Measurements from ENCODE around the gene CYP4A22. TPM values are rescaled to one million over a fixed set of nuclear protein-coding genes. Genes with fewer than 3 reads are reported as not detected.
A peak's percentile ranks its signal among the peaks of the same experiment; 100 is the strongest.

The CYP4A22 gene
- total and polyA plus RNA-seq, 8 donors = not detected

DNA sequence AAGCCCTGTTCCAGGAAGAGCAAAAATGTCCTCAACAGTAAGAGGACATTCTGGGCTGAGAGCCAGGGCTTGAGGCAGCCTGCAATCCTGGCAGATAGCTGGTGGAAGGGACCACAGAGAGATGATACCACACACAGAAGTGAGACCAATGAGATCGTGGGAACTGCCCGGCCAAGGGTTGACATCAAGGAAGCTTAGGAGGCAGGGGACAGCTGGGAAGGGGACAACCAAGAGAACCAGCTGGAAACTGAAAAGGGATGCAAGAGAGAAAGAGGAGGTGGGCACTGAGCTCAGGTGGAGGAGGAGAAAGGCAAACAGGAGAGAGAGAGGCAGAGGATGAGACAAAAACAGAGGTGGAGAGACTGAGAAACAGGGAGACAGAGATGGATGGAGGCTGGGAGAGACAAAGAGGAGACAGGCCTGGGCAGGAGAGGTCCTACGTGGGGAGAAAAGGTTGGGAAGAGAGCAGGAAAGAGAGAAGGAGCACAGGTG, 43.4 kb downstream of the CYP4A22 start:
- peaks cover 16 to 47% (median 30%) of the 10 kb centered on the region in 4 donors for H3K4me1 ChIP-seq
- WGBS, 5 donors = 57 to 67% (median 60%) methylated on average over 3 of the region's 3 CpGs
- peak overlapping the region in 3 of 5 donors; percentile 56 to 83 (median 61) for H3K27ac ChIP-seq
- H3K9me3 ChIP-seq = no peaks in the 10 kb centered on the region
- peaks cover 0 to 17% (median 9%) of the 10 kb centered on the region in 3 donors for H3K27me3 ChIP-seq
- intact Hi-C loops (cut with DNase I; ENCODE audit: low total_unique reads) = loop anchor here (10.0 kb wide), 2 partner anchors 84 to 524 kb away; no protein-coding TSS in a partner anchor
- no peaks in the 10 kb centered on the region for H3K36me3 ChIP-seq
- TF ChIP-seq POLR2AphosphoS5 (IDR thresholded peaks at IDR 0.05) = no peak
- TF ChIP-seq, protein P1, sequence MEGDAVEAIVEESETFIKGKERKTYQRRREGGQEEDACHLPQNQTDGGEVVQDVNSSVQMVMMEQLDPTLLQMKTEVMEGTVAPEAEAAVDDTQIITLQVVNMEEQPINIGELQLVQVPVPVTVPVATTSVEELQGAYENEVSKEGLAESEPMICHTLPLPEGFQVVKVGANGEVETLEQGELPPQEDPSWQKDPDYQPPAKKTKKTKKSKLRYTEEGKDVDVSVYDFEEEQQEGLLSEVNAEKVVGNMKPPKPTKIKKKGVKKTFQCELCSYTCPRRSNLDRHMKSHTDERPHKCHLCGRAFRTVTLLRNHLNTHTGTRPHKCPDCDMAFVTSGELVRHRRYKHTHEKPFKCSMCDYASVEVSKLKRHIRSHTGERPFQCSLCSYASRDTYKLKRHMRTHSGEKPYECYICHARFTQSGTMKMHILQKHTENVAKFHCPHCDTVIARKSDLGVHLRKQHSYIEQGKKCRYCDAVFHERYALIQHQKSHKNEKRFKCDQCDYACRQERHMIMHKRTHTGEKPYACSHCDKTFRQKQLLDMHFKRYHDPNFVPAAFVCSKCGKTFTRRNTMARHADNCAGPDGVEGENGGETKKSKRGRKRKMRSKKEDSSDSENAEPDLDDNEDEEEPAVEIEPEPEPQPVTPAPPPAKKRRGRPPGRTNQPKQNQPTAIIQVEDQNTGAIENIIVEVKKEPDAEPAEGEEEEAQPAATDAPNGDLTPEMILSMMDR (IDR thresholded peaks at IDR 0.05) = no peak
- no peak for TF ChIP-seq POLR2A (IDR thresholded peaks at IDR 0.05)
- TF ChIP-seq EP300 (IDR thresholded peaks at IDR 0.05) = no peak
- no peak overlapping the region for H3K4me3 ChIP-seq
- peak in 1 of 2 donors; percentile 38 for DNase-seq

DNA sequence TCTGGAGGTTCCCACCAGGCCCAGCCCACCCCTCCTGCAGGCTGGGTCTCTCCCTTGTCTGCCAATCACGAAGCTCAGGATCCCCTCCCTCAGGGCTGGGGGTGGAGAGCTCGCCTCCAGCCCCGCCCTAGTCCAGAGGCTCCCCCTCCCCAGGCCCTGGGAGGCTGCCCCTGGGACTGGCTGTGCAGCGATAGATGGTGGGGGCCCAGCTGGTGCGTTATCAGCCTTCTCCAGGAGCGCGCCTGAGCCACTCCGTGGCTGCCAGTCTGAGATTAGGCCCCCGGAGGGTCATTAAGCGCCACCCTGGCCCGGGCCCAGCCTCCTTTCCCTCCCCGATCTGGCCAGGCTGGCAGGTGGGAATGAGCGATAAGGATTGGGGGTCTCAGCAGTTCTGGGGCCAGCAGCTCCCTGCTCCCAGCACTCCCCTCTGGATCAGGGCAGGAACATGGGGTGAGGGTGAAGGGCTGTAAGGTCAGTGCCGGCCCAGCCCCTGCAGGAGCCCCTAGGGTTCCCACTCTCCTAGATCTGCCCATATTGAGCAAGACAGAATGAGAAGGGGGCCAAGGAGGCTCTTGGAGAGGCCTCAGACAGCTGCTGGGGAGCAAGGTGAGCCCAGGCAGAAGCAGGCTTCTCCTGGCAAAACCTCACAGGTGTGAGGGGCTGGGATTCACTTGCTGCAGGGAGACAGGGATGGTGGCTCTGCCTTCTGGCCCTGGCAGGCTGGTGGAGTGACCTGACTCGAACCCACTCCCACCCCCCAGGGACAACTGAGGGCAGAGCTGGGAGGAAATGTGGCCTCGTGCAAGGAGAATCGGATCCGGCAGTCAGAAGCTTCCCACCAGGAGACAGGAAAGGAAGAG, 44.1 kb downstream of the CYP4A22 start:
- intact Hi-C loops (cut with DNase I; ENCODE audit: low total_unique reads) = loop anchor here (10.0 kb wide), 2 partner anchors 83 to 523 kb away; no protein-coding TSS in a partner anchor
- no peak overlapping the region for H3K4me3 ChIP-seq
- H3K27me3 ChIP-seq = peaks cover 0 to 17% (median 9%) of the 10 kb centered on the region in 3 donors
- TF ChIP-seq POLR2AphosphoS5 (IDR thresholded peaks at IDR 0.05) (no peak), POLR2A (IDR thresholded peaks at IDR 0.05) (no peak), EP300 (IDR thresholded peaks at IDR 0.05) (no peak)
- no peaks in the 10 kb centered on the region for H3K36me3 ChIP-seq
- peak; percentile 25 to 52 for DNase-seq
- peaks cover 16 to 47% (median 30%) of the 10 kb centered on the region in 4 donors for H3K4me1 ChIP-seq
- peak overlapping the region in 3 of 5 donors; percentile 56 to 83 (median 74) for H3K27ac ChIP-seq
- 30 to 49% (median 35%) methylated on average over 15 to 18 of the region's 18 CpGs for WGBS, 5 donors
- no peaks in the 10 kb centered on the region for H3K9me3 ChIP-seq

DNA sequence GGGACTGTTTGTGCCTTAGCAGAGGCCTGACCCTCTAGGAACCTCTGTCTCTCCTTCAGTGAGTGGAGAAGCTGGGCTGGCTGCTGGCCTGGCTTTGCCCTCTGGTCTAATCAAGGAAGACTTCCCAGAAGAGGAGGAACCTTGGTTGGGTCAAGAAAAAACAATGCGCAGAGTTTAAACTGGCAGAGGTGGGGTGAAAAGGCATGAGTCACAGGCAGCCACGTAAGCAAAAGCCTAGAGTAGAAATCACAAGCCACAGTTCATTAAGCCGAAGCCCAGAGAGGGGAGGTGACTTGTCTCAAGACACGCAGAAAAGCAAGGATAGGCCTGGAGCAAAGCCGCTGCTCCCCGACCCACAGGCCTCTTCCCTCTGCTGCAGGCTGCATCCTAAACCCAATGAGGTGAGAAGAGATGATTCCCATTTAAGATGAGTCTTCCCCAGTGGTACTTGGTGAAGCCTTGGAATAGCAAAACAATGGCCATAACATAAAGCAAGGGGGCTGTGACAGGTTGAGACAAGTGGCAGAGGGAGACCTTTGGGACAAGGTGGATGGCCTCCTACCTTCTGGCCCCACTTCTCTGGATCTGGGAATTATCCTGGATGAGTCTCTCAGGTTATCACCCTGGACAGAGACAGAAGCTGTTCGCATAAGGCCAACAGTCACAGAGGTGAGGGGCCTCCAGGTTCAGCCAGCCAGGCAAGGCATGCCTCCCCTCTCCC, 44.9 kb downstream of the CYP4A22 start:
- intact Hi-C loops (cut with DNase I; ENCODE audit: low total_unique reads) = loop anchor here (10.0 kb wide), 2 partner anchors 83 to 523 kb away; no protein-coding TSS in a partner anchor

DNA sequence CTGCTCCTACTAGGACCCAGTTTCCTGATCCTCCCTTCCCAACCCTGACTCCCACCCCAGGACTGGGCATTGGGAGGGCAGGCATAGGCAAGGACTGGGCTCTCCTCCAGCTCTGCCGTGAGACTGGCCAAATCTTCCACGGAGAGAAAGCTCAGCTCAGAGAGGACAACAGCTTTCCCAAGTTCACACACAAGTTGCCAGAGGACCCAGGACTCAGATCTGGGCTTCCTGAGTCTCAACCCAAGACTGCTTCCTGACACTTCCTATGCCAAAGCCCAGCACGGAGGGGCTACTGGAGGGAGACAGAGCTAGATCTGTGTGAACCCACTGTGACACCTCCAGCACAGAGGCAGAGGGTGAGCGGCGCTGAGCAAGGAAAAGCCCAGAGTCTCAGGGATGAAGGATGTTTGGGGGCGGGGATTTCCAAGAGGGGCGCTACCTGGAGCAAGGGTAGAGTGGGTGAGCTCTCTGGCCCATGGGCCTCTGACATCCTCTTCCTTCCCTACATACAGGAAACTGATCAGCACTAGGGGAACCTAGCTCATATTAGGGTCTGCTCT, 45.5 kb downstream of the CYP4A22 start:
- H3K27me3 ChIP-seq = peaks cover 0 to 17% (median 9%) of the 10 kb centered on the region in 3 donors
- intact Hi-C loops (cut with DNase I; ENCODE audit: low total_unique reads) = loop anchor here (10.0 kb wide), 2 partner anchors 82 to 522 kb away; no protein-coding TSS in a partner anchor
- H3K36me3 ChIP-seq = no peaks in the 10 kb centered on the region
- DNase-seq = no peak
- TF ChIP-seq POLR2A (IDR thresholded peaks at IDR 0.05) (no peak), POLR2AphosphoS5 (IDR thresholded peaks at IDR 0.05) (no peak), EP300 (IDR thresholded peaks at IDR 0.05) (no peak)
- TF ChIP-seq, protein P1 (IDR thresholded peaks at IDR 0.05) = no peak
- 52 to 63% (median 56%) methylated on average over 7 of the region's 7 CpGs for WGBS, 5 donors
- H3K27ac ChIP-seq = peak overlapping the region in 3 of 5 donors; percentile 56 to 83 (median 74)
- H3K4me1 ChIP-seq = peaks cover 16 to 61% (median 30%) of the 10 kb centered on the region in 4 donors
- no peaks in the 10 kb centered on the region for H3K9me3 ChIP-seq
- H3K4me3 ChIP-seq = no peak overlapping the region

More for the DNA sequence above, 44.9 kb downstream of the CYP4A22 start:
- H3K9me3 ChIP-seq = no peaks in the 10 kb centered on the region
- no peaks in the 10 kb centered on the region for H3K36me3 ChIP-seq
- H3K27ac ChIP-seq = peak overlapping the region in 3 of 5 donors; percentile 56 to 83 (median 74)
- peaks cover 0 to 17% (median 9%) of the 10 kb centered on the region in 3 donors for H3K27me3 ChIP-seq
- peak in 1 of 2 donors; percentile 65 for DNase-seq
- H3K4me1 ChIP-seq = peaks cover 16 to 55% (median 30%) of the 10 kb centered on the region in 4 donors
- peak in 2 of 3 donors; percentile 24 to 54 for TF ChIP-seq POLR2AphosphoS5 (IDR thresholded peaks at IDR 0.05)
- TF ChIP-seq, protein P1 (IDR thresholded peaks at IDR 0.05) = no peak
- no peak overlapping the region for H3K4me3 ChIP-seq
- 52 to 77% (median 66%) methylated on average over 7 of the region's 7 CpGs for WGBS, 5 donors
